Inflammatory macrophage treated with lipopolysaccharide for 4 hours (primary cell): ENCODE data around the gene CD3E.

Experiments
- DNase-seq: peaks from one replicate; pipeline ENCODE4 v3.0.0-alpha.2; 2020

The CD3E gene

DNA sequence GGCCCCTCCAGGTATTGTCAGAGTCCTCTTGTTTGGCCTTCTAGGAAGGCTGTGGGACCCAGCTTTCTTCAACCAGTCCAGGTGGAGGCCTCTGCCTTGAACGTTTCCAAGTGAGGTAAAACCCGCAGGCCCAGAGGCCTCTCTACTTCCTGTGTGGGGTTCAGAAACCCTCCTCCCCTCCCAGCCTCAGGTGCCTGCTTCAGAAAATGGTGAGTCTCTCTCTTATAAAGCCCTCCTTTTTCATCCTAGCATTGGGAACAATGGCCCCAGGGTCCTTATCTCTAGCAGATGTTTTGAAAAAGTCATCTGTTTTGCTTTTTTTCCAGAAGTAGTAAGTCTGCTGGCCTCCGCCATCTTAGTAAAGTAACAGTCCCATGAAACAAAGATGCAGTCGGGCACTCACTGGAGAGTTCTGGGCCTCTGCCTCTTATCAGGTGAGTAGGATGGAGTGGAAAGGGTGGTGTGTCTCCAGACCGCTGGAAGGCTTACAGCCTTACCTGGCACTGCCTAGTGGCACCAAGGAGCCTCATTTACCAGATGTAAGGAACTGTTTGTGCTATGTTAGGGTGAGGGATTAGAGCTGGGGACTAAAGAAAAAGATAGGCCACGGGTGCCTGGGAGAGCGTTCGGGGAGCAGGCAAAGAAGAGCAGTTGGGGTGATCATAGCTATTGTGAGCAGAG, at the start of gene CD3E:
CD3E (plus strand) TSS at position 163 of the 681 bp plus-strand sequence; CDS start at position 386, 223 bp downstream.
- DNase-seq, result no peak

GRCh38 chr11:118258410-118258809, 46.1 kb upstream of the CD3E start:
- peak; percentile 23 for DNase-seq

- no peak for DNase-seq
Measured at GRCh38 chr11:118259138-118259537, 45.4 kb upstream of the CD3E start.

DNA sequence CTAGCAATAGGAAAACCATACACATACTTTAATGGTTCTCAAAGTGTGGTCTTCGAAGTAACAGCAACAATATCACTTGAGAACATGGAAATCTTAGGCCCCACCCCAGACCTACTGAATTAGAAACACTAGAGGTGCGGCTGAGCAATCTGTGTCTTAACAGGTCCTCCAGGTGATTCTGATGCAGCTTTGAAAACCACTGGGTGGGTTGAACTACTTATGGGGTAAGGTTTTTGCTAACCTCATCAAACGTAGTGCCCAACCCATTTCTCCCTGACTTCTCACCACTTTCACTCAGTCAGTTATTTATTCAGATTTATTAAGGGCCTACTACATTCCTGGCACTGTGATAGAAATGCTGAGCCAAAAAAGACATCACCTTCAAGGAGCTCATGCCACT, 44.2 kb upstream of the CD3E start:
- no peak for DNase-seq

DNA sequence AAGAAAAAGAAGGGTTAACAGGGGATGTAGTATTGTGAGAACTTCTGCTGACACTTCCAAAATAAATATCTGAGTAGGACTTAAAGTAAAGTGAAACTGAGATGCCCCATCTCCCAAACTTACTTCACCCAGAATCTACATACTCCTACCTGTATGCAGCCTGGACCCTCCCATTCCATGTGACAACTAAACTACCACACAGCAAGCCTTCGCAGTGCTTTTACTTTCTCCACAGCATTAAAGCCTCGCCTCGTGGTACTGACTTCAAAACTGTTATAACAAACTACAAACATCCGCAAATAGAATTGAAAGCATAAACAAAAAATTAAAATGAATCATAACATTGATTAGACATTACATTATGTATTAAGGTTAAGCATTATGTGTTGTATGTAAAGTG, 41.4 kb upstream of the CD3E start:
- no peak for DNase-seq

DNA sequence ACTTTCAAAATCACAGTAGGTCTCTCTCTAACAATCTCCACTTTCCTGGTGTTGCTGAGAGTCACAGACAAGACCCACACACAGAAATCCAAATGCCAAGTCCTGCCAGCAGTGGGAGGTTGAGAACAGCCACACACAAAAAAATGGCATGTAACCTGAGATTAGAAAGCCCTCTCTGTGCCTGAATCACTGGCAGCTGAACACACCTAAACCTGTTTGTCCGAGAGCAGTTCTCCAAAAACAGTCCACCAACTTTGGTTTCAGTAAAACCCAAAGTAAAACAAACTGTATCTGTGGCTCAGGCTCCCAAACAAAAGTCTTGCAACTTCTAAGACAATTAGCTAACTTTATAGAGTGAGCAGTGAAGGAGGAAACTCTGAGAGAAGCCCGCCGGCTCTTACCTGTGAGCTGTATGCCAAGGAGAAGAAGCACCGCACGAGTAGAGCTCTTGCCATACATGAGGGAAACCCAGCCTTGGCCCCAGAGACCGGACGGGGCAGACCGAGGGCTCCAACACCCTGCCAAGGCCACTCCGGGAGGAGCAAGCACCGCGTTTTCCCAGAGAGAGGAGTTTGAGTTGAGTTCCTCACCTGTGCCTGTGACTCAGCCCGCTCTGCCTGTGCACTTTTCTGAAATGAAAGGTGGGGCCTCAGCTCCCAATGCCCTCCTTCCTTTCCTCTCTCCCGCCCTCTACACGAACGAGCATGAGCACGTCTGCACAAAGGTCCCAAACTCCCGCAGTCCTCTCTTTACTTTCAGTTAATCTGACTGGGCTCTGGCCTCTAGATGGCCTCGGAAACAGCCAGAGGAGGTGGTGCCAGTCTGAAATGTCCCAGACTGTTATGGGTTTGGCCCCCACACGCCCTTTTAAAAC, 40.6 kb upstream of the CD3E start, which contains the start of gene MPZL2:
MPZL2 (minus strand) TSS at position 603 of the 874 bp plus-strand sequence; CDS start at position 459, 144 bp downstream.
- no peak for DNase-seq

DNA sequence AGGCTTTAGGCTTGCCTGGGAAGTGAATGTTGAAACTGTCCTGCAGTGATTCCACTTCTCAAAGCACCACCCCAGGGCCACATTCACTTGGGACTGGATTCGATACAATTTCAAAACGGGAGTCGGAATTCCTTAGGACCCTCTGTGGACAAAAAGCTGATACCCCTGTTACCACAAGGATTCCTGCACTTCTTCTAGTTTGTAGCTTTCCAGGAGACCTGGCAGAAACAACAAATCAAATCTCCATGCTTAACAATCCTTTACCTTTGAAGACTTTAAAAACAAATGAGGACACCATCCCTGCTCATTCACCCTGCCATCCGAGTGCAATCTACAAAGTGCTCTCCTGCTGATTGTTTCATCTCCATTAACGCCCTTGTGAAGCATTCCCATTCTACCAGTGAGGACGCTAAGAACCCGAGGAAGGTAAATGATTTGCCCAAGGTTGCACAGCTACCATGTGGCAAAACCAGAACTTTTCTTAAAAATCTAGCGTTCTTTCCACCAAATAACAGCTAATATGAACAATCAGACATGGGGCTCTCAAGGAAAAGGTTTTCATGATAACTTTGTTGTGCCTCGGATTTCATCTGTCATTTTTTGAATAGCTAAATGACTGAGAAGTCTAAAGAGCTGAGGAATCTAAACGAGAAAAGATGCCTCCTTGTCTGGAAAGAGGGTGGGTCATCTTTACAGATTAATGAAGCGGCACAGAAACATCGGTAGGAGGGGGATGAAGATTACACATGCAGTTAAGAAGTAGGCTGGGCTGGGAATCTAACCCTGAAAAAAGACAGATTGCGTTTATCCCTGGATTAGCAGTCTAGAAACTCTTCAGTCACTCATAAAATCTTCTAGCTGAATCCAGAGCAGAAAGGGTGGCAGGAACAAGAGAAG, 39.7 kb upstream of the CD3E start:
- no peak for DNase-seq

GRCh38 chr11:118265954-118266353, 38.6 kb upstream of the CD3E start:
- no peak for DNase-seq

DNA sequence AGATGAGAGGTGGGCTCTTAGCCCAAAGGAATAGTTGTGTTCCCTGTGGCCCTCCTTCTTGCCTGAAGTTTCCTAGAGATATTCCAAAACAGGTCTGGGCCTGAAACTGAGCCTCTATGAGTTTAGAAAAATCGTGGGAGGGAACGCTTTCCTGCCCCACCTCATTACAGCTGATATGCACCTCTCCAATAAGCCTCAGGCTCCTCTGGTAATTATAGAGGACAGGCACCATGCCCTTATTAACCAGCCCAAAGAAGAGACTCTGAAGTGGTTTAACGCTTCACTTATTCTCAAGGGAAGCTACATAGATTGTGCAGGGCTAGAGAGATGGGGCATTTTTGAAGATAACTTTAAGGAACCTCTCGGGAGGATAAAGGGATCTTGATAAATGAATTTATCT, 37.0 kb upstream of the CD3E start:
- no peak for DNase-seq

DNA sequence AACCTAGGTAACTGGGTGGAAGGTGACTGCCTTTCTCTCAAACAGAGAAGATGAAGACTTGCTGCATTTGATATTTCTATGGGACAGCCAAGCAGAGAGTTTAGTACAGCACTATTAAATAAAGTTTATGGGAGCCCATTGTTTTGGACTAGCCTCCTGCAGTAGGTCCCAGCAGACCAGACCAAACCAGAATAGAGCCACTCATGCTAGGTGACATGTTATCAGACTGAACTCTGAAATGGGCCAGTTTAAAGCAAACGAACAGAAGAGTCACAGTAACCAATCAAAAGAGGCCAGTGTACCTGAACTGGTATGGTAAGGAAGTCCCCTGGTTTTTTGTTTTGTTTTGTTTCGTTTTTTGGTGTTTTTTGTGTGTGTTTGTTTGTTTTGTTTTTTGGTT, 32.5 kb upstream of the CD3E start:
- no peak for DNase-seq

DNA sequence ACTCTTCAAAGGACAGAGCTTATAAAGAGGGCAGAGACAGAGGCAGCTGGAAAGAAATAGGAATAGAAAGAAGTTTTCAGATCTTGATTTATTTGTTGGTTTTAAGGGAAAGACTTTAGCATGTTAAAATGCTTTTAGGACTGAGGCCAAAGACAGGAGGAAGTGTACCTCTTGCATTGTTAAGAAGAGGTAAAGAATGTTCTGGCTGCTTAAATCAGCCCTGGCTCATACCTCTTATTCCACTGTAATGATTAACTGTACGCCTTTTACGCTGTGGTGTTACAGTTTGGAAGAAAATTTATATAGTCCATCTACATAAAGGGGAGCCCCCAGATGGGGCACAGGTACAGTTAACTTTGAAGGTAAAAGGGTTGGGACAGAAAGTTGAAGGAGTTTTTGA, 30.3 kb upstream of the CD3E start:
- DNase-seq, result no peak

DNA sequence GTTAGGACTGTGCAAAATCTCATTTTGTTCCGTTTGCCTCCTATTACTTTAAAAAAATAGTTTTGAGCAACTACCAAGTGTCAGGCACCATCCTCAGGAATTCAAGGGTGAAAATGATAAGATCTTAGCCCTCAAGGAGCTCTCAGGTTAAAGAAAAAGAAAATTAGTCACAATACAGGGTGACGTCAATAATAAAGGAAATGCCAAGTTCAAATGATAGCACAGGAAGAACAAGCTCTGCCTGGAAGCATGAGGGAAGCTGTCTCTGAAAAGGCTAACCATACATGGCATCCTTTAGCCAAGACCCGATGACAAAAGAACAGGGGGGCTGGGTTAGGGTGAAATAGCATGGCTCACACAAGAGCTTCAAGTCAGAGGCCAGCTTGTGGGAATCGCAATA, 29.4 kb upstream of the CD3E start:
- DNase-seq, result no peak

DNA sequence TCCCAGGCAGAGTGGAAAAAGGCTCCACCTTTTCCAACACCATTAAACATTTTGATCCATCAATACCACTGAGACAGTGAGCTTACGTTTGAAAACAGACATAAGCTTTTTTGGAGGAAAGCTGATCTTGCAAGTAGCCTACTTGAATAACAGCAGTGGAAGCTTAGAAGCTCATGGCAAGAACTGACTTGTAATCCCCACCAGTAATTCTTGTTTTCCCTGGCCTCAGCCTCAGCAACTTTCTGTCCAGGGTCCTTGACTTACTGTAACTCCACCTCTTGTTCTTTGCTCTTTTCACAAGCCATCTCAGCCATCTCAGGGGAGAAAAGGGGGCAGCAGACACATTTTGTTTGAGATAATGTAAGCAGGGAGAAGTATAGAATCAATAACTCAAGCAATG, 28.1 kb upstream of the CD3E start:
- no peak for DNase-seq

DNA sequence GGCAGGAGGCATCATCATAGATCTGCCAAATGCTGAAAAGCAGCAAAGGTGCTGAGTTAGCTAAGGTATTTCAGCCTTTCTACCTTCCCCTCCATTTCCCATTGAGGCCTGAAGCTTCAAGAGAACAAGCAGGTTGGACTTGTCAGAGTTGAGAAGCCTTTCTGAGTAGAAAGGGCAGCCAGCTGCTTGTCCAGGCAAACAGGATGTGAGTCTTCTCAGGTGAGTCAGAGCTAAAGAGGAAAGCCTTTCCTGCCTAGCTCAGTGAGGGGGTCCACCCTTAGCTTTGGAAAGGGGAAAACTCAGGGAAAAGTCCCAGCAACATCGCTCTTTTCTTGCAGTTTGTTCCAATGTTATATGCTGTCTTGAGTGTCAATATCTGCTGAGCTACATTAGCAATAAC, 27.2 kb upstream of the CD3E start:
- no peak for DNase-seq

- DNase-seq, result peak; percentile 35
Measured at GRCh38 chr11:118281284-118281683, 23.2 kb upstream of the CD3E start.

DNA sequence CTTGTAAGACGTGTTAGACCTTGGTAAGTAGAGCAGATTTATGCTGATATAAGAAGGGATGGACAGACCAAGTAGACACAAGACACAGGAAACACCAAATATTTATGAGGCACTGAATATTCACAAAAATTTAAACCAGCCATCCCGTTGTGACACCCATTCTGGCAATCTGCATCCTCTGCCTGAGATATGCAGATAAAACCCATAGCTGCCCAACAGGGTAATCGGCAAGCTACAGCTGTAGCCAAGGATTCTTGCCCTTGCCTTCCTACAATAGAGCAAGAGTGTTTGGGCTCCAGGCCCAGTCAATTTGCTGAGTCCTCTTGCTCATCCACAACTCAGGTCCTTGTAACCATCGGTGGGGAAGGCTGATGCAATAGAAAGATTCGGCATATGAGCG, 21.9 kb upstream of the CD3E start:
- no peak for DNase-seq

DNA sequence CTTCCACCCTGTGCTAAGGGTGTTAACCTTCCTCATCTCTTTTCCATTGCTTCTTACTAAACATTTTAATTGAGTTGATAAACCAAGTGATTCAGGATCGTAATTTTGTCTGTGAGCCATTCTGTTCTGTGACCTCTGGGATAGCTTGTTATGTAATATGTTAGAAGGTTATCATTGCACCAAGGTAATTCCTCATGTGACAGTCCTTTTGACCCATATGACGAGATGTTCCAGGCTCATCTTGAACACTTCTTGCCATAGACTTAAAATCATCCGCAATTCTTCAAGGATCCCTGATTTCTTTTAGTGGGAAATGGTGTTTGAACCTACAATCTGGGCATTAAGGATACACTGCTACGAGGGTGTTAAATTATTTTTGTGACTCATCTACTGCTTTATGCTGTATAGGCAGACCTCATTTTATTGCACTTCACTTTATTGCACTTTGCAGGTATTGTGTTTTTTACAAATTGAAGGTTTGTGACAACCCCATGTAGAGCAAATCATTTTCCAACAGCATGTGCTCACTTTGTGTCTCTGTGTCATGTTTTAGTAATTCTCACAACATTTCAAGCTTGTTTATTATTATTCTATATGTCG, 21.4 kb upstream of the CD3E start:
- DNase-seq, result no peak

DNA sequence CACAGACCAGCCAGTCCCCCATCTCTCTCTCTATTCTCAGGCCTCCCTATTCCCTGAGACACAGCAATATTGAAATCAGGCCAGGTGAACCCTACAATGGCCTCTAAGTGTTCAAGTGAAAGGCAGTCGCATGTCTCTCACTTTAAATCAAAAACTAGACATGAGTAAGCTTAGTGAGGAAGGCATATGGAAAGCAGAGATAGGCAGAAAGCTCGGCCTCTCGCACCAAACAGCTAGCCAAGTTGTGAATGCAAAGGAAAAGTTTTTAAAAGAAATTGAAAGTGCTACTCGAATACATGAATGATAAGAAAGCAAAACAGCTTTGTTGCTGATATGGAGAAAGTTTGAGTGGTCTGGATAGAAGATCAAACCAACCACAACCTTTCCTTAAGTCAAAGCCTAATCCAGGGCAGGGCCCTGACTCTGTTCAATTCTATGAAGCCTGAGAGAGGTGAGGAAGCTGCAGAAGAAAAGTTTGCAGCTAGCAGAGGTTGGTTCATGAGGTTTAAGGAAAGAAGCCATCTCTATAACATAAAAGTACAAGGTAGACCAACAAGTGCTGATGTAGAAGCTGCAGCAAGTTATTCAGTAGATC, 20.7 kb upstream of the CD3E start:
- no peak for DNase-seq

DNA sequence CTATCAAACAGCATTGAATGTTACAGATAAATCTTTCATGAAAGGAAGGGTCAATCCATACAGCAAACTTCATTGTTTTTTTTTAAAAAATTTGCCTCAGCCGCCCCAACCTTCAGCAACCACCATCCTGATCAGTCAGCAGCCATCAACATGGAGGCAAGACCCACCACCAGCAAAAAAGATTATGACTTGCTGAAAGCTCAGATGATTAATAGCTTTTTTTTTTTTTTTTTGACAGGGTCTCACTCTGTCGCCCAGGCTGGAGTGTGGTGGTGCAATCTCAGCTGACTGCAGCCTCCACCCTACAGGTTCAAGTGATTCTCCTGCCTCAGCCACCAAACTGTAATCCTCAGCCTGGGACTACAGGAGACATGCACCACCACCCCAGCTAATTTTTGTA, 18.0 kb upstream of the CD3E start:
- no peak for DNase-seq

DNA sequence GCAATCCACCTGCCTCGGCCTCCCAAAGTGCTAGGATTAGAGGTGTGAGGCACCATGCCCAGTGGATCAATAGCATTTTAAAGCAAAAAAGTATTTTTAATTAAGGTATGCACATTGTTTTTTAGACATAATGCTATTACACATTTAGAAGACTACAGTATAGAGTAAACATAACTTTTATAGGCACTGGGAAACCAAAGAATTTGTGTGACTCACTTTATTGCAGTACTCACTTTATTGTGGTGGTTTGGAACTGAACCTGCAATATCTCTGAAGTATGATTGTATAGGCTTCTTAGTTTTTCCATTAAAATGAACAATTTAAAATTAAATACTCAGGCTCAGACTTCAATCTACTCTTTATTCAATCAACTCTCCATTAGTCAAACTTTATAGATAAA, 17.5 kb upstream of the CD3E start:
- no peak for DNase-seq

- DNase-seq, result no peak
Measured at GRCh38 chr11:118289401-118289800, 15.1 kb upstream of the CD3E start.

- DNase-seq, result peak; percentile 78
Measured at GRCh38 chr11:118290923-118291322, 13.6 kb upstream of the CD3E start.
